GM20000 (cell line): ENCODE results near the gene ANKRD6.

Experiments
- DNase-seq: peaks from one replicate; pipeline ENCODE4 v3.0.0; 2012; ENCODE audit warnings: low spot score
- TF ChIP-seq, protein P1 (sequence below): IDR thresholded peaks from 2 replicates; pipeline ENCODE4 v1.5.1; 2012; ENCODE audit warnings: mild to moderate bottlenecking, control low read depth; ENCODE audit errors: extremely low read depth, missing control alignments

Gene ANKRD6

DNA sequence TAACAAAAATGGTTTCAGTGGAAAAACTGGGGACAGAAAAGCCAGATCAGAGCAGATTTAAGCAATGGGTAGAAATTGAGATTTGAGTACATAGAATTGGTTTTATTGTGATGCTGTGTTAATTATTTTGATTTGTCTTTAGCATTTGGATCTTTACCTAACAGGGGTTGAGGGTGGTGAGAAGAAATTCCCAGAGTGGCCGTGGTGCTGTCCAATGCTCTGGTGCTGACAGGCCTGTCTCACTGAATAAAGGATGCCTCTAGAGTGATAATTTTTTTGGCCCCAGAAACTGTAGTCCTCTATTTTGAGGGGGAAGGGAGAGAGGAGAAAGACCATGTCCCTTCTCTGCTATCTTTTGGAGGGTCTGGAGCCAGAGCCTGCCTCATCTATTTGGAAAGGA lies 126.5 kb downstream of the ANKRD6 start:
- no peak for DNase-seq
- TF ChIP-seq, protein P1, sequence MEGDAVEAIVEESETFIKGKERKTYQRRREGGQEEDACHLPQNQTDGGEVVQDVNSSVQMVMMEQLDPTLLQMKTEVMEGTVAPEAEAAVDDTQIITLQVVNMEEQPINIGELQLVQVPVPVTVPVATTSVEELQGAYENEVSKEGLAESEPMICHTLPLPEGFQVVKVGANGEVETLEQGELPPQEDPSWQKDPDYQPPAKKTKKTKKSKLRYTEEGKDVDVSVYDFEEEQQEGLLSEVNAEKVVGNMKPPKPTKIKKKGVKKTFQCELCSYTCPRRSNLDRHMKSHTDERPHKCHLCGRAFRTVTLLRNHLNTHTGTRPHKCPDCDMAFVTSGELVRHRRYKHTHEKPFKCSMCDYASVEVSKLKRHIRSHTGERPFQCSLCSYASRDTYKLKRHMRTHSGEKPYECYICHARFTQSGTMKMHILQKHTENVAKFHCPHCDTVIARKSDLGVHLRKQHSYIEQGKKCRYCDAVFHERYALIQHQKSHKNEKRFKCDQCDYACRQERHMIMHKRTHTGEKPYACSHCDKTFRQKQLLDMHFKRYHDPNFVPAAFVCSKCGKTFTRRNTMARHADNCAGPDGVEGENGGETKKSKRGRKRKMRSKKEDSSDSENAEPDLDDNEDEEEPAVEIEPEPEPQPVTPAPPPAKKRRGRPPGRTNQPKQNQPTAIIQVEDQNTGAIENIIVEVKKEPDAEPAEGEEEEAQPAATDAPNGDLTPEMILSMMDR: no peak

DNA sequence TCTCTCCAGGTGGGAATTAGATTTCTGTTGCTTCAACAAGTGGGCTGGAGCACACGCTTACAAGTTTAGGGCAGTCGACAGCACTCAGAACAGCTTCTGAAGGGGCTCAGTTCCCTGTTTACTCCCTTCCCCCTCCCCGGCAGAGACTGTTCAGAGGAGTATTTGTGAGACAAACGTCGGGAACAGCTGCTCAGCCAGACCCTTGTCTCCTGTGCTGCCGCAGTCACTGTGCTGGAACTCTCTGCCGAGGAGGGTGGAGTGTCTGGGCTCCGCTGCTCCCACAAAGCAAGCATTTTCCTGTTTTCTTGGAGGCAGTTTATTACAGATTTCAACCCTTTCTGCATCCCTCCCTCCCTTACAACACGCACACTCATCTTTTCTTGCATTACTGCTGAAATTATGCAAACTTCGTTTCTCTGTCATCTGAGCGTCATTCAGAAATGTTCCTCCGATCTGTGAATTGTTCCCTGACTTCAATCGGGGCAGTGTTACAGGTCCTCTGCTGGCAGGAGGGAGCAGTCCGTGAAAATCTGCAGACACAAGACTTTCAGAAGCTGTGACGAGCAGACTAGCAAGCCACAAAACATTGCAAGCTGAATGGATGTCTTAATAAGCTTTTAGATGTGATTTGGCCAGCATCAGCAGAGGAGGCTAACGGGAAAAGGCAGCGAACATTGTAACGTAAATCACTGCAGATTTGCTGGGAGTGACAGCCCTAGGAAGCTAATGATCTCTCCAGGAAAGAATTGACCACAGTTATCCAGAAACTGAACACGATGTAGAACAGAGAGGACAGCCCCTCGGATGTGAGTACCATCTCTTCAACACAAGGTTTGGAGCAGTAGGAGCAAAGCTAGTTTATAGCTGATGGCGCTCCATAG lies 129.4 kb downstream of the ANKRD6 start:
- no peak for DNase-seq
- TF ChIP-seq, protein P1: no peak

DNA sequence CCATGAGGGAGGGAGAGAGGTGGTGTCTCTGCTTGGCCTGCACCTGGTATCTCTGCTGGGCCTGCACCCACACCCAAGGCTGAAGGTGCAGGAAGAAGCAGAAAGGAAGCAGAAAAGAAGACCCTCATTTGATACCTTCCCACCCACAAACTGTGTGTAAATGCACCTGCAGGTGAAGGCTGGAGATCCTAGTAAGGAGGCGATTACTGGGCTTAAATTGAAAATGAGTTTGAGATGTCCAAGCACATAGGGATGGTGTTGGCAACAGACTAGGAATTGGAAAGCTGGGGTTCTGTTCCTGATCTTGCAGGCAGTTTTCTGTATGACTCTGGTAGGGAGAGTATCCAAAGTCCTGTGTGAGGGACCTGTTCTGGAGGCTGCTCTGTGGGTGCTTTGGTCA lies 130.9 kb downstream of the ANKRD6 start:
- TF ChIP-seq, protein P1: no peak

DNA sequence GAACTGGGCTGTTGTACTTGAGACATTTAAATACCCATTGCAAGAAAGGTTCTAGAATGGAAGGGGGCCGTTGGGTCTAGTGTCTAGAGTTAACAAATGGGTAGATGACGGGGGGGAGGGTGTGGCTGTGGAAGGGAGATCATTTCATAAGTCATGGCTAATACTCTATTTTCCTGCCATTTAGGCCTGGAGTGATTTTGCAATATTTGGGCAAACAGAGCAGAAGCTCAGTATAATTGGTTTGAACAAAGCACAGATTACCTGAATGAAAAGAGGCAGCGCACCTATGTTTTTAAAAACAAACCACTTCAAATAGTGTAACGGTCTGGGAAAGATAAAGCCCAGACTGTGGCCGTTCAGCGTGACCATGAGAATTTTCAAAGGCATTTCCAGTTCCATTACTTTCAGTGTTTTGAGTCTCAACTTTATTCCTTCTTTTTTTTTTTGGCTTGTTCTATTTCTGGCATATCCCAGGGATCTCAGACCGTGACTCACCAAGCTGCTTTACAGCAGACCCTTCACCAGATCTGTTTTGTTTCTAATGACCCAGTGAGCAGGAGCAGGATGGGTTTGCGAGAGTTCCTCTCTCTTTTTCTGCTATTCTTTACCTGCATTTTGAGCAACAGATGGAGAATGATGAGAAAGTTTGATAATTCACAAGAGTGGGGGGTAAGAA lies 131.9 kb downstream of the ANKRD6 start:
- TF ChIP-seq, protein P1: no peak
- DNase-seq: no peak

More for the DNA sequence above, 130.9 kb downstream of the ANKRD6 start:
- no peak for DNase-seq

DNA sequence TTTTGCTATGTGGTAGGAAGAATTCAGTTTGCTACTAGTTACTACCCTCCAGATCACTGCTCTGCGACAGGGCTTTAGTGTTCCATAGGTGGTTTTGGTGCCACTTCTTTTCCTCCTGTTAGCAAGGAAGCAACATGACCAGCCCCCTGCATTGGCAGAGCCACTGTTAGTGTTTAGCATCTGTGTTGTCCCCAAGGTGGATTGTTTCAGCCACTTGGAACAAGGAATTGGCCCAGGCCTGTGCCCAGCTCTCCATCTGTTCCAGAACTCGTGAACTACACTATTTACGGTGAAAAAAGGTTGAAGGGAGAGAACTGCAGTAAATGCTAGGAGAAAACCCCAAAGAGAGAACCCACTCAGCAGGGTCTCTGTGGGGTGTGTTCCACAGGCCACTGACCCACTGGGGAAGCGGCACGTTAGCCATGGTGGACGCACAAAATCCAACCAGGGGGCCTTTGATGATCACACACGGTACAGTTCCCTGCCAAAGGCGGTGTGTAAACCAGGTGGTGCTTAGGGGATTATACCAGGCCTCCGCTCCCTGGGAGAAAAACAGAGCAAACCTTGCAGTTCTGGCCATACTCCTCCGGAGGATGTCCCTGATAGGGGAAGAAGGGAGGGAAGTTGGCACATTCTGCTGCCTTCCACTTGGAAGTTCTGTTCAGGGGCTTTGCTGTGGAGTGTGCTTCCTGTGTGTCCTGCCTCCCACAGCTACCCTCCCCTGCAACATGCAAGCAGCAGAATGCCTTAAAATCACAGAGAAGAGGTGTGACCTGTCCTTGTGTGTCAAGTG lies 133.3 kb downstream of the ANKRD6 start:
- TF ChIP-seq, protein P1: no peak
- no peak for DNase-seq

DNA sequence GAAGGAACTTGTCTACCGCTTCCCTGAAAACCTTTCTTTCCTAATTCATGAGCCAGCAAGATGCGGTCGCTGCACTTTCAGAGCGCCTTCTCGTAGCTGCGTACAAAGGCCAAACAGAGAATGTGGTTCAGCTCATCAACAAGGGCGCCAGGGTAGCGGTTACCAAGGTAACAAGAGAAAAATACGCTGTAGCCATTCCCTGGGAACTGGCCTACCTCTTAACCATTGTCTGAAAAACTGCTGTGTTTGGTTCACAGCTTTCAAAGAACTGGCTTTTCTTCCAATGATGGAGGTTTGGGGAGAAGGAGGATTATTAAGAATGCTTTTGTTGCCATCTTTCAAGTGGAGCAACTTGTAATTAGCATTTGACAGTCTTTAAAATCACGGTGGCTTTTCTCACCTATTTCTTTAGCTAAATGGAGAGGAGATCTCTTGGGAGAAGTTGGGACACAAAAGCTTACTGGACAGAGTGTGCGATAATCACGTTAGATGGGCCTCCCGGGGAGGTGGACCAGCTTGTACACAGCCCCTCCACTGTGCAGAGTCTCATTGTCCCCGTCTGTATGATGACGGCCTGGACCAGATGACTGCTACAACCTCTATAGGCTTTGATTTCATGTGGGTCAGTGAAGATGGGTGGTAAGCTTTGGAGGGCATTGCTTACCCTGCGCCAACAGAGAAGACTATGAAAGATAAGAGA lies 134.1 kb downstream of the ANKRD6 start:
- DNase-seq: no peak
- TF ChIP-seq, protein P1: no peak
